Colonic mucosa (tissue), 4 donors: ENCODE measurements around the gene CFAP299. TPM values are rescaled to one million over a fixed set of nuclear protein-coding genes. Genes with fewer than 3 reads are reported as not detected.

Experiments
- DNase-seq: peaks from one replicate; pipeline ENCODE4 v3.0.0-alpha.2; 2020
- H3K27ac ChIP-seq: fragments of 200-600 bp; one replicate; pipeline ENCODE4 v1.8.0; 2021
- H3K27me3 ChIP-seq: fragments of 200-600 bp; one replicate; pipeline ENCODE4 v1.8.0; 2021
- H3K36me3 ChIP-seq: fragments of 200-600 bp; one replicate; pipeline ENCODE4 v1.8.0; 2021
- H3K4me1 ChIP-seq: fragments of 200-600 bp; one replicate; pipeline ENCODE4 v1.8.0; 2021; ENCODE audit warnings: mild to moderate bottlenecking
- H3K4me3 ChIP-seq: fragments of 200-600 bp; one replicate; pipeline ENCODE4 v1.8.0; 2021
- H3K9ac ChIP-seq, 2 donors: one replicate each; pipeline ENCODE4 v1.7.0; 2013; ENCODE audit warnings: control low read depth in 2 of 2, low read depth in 2 of 2, low read length in 2 of 2
- H3K9me3 ChIP-seq: fragments of 200-600 bp; one replicate; pipeline ENCODE4 v1.8.0; 2021
- CTCF ChIP-seq: fragments of 200-600 bp; IDR thresholded peaks from one replicate; pipeline ENCODE4 v1.8.0; 2022; ENCODE audit warnings: antibody characterized with exemption, mild to moderate bottlenecking
- intact Hi-C: fragments of 100-400 bp; cut with DNase I; formaldehyde crosslinking; loops from one replicate; pipeline ENCODE4 v1.14.1; 2022
- total RNA-seq, 2 donors: library from RNA; stranded (reverse); fragmentation: NEBNext Ultra II Directional in 1 of 2; extraction: Animal tissue kit (Norgen Biotek cat#: 25700) in 1 of 2; gene quantifications; one replicate each; pipeline ENCODE4 v1.2.1, GENCODE V29; 2021
- donor health status: healthy.
- donor health status: DM: no; HTN: no; CAD: no.
- donor health status: DM: no; HTN: no; CAD: no.

The CFAP299 gene
- total RNA-seq, 2 donors from 2014 or later: not detected

GRCh38 chr4:80465736-80466135 is 130.2 kb downstream of the CFAP299 start:
- Histone ChIP-seq H3K36me3 (no peaks in the 10 kb centered on the region), H3K27ac (no peak overlapping the region), H3K9me3 (no peaks in the 10 kb centered on the region), H3K4me1 (no peaks in the 10 kb centered on the region), H3K4me3 (no peak overlapping the region), H3K9ac (no peak overlapping the region), H3K27me3 (no peaks in the 10 kb centered on the region)
- TF ChIP-seq CTCF: no peak
- DNase-seq: no peak
- intact Hi-C loops: no loop called here

DNA sequence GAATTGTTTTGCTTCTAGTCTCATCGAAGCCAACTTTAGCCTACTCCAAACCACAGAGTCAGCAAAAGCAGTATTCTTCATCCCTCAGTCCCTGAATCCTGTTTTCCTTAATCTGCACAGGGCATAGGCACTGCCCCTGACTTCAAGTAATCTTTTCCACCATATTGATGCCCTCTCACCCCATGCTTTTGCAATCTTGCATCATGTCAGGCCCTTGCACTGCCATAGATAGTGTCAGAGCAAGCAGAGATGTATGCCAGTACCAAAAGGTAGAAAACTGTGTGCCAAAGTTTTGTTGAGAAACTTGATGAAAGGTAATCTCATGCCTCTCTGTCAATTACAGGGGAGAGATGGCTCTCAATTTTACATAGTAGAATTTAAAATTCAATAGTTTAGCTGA is 131.1 kb downstream of the CFAP299 start:
- Histone ChIP-seq H3K36me3 (no peaks in the 10 kb centered on the region), H3K9ac (no peak overlapping the region), H3K4me1 (no peaks in the 10 kb centered on the region), H3K27me3 (no peaks in the 10 kb centered on the region), H3K4me3 (no peak overlapping the region), H3K9me3 (no peaks in the 10 kb centered on the region), H3K27ac (no peak overlapping the region)
- DNase-seq: no peak
- no peak for TF ChIP-seq CTCF
- intact Hi-C loops: no loop called here

- H3K4me1 ChIP-seq: no peaks in the 10 kb centered on the region
- intact Hi-C loops: no loop called here
- TF ChIP-seq CTCF: no peak
- H3K4me3 ChIP-seq: no peak overlapping the region
- H3K27me3 ChIP-seq: no peaks in the 10 kb centered on the region
- peak; percentile 60 for DNase-seq
- no peak overlapping the region for H3K27ac ChIP-seq
- no peaks in the 10 kb centered on the region for H3K36me3 ChIP-seq
- no peaks in the 10 kb centered on the region for H3K9me3 ChIP-seq
- H3K9ac ChIP-seq: no peak overlapping the region
These were observed 136.2 kb downstream of the CFAP299 start for GRCh38 chr4:80471756-80472155.

DNA sequence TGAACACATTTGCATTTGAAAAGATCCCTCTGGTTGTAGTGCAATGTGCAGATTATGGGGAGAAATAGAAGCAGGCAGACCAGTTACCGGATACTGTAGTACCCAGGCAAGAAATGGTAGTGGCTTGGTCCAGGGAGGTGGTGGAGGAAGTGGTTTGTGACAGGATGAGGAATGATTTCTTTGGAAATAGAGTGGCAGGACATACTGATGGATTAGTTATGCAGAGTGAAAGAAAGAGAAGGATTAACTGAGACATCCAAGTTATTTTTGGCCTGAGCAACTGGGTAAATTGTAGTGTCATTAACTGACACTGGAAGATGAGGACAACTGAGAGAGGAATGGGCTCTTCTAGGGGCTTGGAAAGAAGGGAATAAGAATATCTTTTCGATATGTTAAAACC is 139.7 kb downstream of the CFAP299 start:
- H3K4me1 ChIP-seq: no peaks in the 10 kb centered on the region
- no peak overlapping the region for H3K4me3 ChIP-seq
- H3K36me3 ChIP-seq: no peaks in the 10 kb centered on the region
- no peak for TF ChIP-seq CTCF
- DNase-seq: no peak
- no peak overlapping the region for H3K27ac ChIP-seq
- intact Hi-C loops: no loop called here
- no peak overlapping the region for H3K9ac ChIP-seq
- no peaks in the 10 kb centered on the region for H3K27me3 ChIP-seq
- no peaks in the 10 kb centered on the region for H3K9me3 ChIP-seq

GRCh38 chr4:80475798-80476197 is 140.3 kb downstream of the CFAP299 start:
- no peaks in the 10 kb centered on the region for H3K9me3 ChIP-seq

More at GRCh38 chr4:80475798-80476197, 140.3 kb downstream of the CFAP299 start:
- H3K36me3 ChIP-seq: no peaks in the 10 kb centered on the region
- no peak overlapping the region for H3K4me3 ChIP-seq
- no peaks in the 10 kb centered on the region for H3K27me3 ChIP-seq
- no peak for TF ChIP-seq CTCF
- no peak overlapping the region for H3K9ac ChIP-seq
- no peaks in the 10 kb centered on the region for H3K4me1 ChIP-seq
- intact Hi-C loops: no loop called here
- DNase-seq: no peak
- H3K27ac ChIP-seq: no peak overlapping the region
